Measurements from ENCODE around the gene EPHA1. TPM values are rescaled to one million over a fixed set of nuclear protein-coding genes. Genes with fewer than 3 reads are reported as not detected.

EPHA1 gene
- total RNA-seq, 3 donors from 2014 or later (not counting 1 experiment from before 2014, with no cell fraction given): 1.0 to 1.2 TPM; not detected in 1

DNA sequence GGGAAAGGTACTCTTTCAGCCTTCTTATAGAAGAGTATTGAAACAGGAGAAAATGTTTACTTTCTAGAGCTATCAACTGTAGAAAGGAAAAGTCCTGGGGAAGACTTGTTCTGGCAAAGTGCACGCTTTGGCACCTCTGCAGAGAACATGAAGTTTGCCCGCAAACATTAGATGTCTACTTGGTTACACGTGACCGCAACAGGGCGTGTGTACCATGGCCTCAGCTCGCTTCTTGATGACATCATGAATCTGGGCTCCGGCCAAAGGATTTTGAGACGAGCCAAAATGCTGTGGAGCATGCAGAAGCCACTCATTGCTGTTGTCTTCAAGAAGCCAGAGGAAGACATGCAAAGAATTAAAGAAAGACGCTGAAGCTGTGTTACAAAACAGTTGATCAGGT, 26.0 kb upstream of the EPHA1 start:
- no peaks in the 10 kb centered on the region for H3K36me3 ChIP-seq (ENCODE audit: control insufficient read depth, insufficient read depth, low read length)
- intact Hi-C loops (cut with micrococcal nuclease): no loop called here
- no peaks in the 10 kb centered on the region for H3K9me3 Mint-ChIP-seq
- no peaks in the 10 kb centered on the region for H3K36me3 Mint-ChIP-seq
- H3K4me3 Mint-ChIP-seq: no peak overlapping the region
- WGBS (ENCODE audit: insufficient coverage): 95% methylated on average over 9 of the region's 9 CpGs
- no peaks in the 10 kb centered on the region for H3K9me3 ChIP-seq (ENCODE audit: control insufficient read depth, insufficient read depth, low read length)
- H3K27ac Mint-ChIP-seq: no peak overlapping the region
- ATAC-seq (no peak), DNase-seq (no peak)
- H3K27ac ChIP-seq (ENCODE audit: low read length): no peak overlapping the region
- H3K4me1 Mint-ChIP-seq: peaks cover 0 to 8% of the 10 kb centered on the region in 2 donors
- no peak overlapping the region for H3K4me3 ChIP-seq (ENCODE audit: low read length)
- no peaks in the 10 kb centered on the region for H3K4me1 ChIP-seq (ENCODE audit: control insufficient read depth, insufficient read depth, low read length)
- H3K27me3 ChIP-seq (ENCODE audit: control insufficient read depth, insufficient read depth, low read length): no peaks in the 10 kb centered on the region
- peaks cover 7 to 16% of the 10 kb centered on the region in 2 donors for H3K27me3 Mint-ChIP-seq (ENCODE audit: low read depth in 2 of 2)
- TF ChIP-seq, protein P1, sequence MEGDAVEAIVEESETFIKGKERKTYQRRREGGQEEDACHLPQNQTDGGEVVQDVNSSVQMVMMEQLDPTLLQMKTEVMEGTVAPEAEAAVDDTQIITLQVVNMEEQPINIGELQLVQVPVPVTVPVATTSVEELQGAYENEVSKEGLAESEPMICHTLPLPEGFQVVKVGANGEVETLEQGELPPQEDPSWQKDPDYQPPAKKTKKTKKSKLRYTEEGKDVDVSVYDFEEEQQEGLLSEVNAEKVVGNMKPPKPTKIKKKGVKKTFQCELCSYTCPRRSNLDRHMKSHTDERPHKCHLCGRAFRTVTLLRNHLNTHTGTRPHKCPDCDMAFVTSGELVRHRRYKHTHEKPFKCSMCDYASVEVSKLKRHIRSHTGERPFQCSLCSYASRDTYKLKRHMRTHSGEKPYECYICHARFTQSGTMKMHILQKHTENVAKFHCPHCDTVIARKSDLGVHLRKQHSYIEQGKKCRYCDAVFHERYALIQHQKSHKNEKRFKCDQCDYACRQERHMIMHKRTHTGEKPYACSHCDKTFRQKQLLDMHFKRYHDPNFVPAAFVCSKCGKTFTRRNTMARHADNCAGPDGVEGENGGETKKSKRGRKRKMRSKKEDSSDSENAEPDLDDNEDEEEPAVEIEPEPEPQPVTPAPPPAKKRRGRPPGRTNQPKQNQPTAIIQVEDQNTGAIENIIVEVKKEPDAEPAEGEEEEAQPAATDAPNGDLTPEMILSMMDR (IDR thresholded peaks at IDR 0.05): no peak

DNA sequence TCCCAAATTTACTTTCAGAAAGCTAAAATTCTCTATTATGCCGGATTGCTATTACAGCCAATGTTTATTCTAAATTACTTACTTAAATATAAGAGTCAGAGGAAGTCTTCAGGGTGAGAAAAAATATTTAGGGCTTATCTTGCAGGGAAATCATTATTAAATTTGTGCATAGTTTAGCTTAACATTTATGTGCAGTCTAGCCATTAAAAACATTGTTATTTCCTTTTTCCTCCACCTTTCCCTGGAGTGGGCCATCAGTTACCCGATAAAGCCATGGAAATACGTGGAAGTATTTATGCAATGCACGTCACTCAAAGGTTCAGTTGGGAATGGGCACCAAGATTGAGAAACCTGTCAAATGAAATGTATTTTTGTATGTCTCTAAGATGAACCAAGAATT, 25.1 kb upstream of the EPHA1 start:
- Histone ChIP-seq H3K9me3 (ENCODE audit: control insufficient read depth, insufficient read depth, low read length) (no peaks in the 10 kb centered on the region), H3K27ac (ENCODE audit: low read length) (no peak overlapping the region), H3K4me3 (ENCODE audit: low read length) (no peak overlapping the region), H3K4me1 (ENCODE audit: control insufficient read depth, insufficient read depth, low read length) (no peaks in the 10 kb centered on the region), H3K27me3 (ENCODE audit: control insufficient read depth, insufficient read depth, low read length) (no peaks in the 10 kb centered on the region), H3K36me3 (ENCODE audit: control insufficient read depth, insufficient read depth, low read length) (no peaks in the 10 kb centered on the region)
- intact Hi-C loops (cut with micrococcal nuclease): no loop called here
- H3K9me3 Mint-ChIP-seq: no peaks in the 10 kb centered on the region
- 85% methylated on average over 3 of the region's 4 CpGs for WGBS (ENCODE audit: insufficient coverage)
- TF ChIP-seq, protein P1 (IDR thresholded peaks at IDR 0.05): no peak
- H3K4me1 Mint-ChIP-seq: peaks cover 0 to 8% of the 10 kb centered on the region in 2 donors
- no peaks in the 10 kb centered on the region for H3K36me3 Mint-ChIP-seq
- peaks cover 7 to 16% of the 10 kb centered on the region in 2 donors for H3K27me3 Mint-ChIP-seq (ENCODE audit: low read depth in 2 of 2)
- ATAC-seq: no peak
- no peak overlapping the region for H3K27ac Mint-ChIP-seq
- no peak overlapping the region for H3K4me3 Mint-ChIP-seq
- no peak for DNase-seq

DNA sequence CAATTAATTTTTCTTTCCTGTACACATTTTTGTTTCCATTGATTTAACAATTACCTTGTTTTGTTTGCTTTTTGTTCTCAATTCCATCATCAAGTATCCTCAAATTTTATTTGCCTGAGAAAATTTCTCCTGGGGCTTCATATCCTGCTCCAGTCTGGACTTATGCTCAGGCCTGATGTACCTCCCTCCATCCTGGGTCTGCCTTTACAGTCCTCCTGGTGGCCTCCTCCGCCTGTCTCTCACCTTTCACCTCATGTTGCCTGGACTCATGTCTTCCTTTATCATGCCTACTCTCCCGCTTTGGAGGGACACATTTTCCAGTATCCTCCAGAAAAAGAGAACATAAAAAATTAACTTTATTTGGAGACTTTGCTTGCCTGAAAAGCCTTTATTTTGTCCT, 22.5 kb upstream of the EPHA1 start:
- no peaks in the 10 kb centered on the region for H3K9me3 ChIP-seq (ENCODE audit: control insufficient read depth, insufficient read depth, low read length)
- Mint-ChIP-seq H3K27me3 (ENCODE audit: low read depth in 2 of 2) (peaks cover 7 to 12% of the 10 kb centered on the region in 2 donors), H3K9me3 (no peaks in the 10 kb centered on the region), H3K4me1 (no peaks in the 10 kb centered on the region), H3K27ac (no peak overlapping the region), H3K4me3 (no peak overlapping the region), H3K36me3 (no peaks in the 10 kb centered on the region)
- WGBS (ENCODE audit: insufficient coverage): 89% methylated on average over 2 of the region's 2 CpGs
- H3K4me3 ChIP-seq (ENCODE audit: low read length): no peak overlapping the region
- intact Hi-C loops (cut with micrococcal nuclease): no loop called here
- H3K4me1 ChIP-seq (ENCODE audit: control insufficient read depth, insufficient read depth, low read length): no peaks in the 10 kb centered on the region
- no peaks in the 10 kb centered on the region for H3K36me3 ChIP-seq (ENCODE audit: control insufficient read depth, insufficient read depth, low read length)
- H3K27ac ChIP-seq (ENCODE audit: low read length): no peak overlapping the region
- no peak for DNase-seq
- no peaks in the 10 kb centered on the region for H3K27me3 ChIP-seq (ENCODE audit: control insufficient read depth, insufficient read depth, low read length)
- TF ChIP-seq, protein P1 (IDR thresholded peaks at IDR 0.05): no peak
- no peak for ATAC-seq
